Right atrium auricular region (tissue), 2 donors: Measurements from ENCODE around the gene PDE9A. TPM values are rescaled to one million over a fixed set of nuclear protein-coding genes. Genes with fewer than 3 reads are reported as not detected.

Experiments
- DNase-seq: peaks from one replicate; pipeline ENCODE4 v3.0.0-alpha.2; 2019; ENCODE audit warnings: low spot score
- H3K27ac ChIP-seq, 2 donors: fragments of 200-600 bp; sonication (generic); 1 replicate in 1 of 2; 2 replicates in 1 of 2; pipeline ENCODE4 v1.5.1; 2016 to 2019
- H3K27me3 ChIP-seq, 2 donors: fragments of 200-600 bp; sonication (generic); one replicate each; pipeline versions ENCODE4 v1.5.1 to v1.6.0; 2017 to 2019
- H3K36me3 ChIP-seq: fragments of 200-600 bp; sonication (generic); one replicate; pipeline ENCODE4 v1.5.1; 2016
- H3K4me1 ChIP-seq, 2 donors: fragments of 200-600 bp; sonication (generic); one replicate each; pipeline versions ENCODE4 v1.5.1 to v1.6.0; 2017 to 2019
- H3K4me3 ChIP-seq, 2 donors: fragments of 200-600 bp; sonication (generic); 1 replicate in 1 of 2; 2 replicates in 1 of 2; pipeline ENCODE4 v1.5.1; 2017 to 2019; ENCODE audit warnings: mild to moderate bottlenecking in 1 of 2, moderate library complexity in 1 of 2
- H3K9me3 ChIP-seq, 2 donors: fragments of 200-600 bp; sonication (generic); one replicate each; pipeline ENCODE4 v1.5.1; 2019
- CTCF ChIP-seq, 2 donors: fragments of 200-600 bp; sonication (generic); IDR thresholded peaks; one replicate each; pipeline ENCODE4 v1.5.1; 2019; ENCODE audit warnings: antibody characterized with exemption in 2 of 2
- total RNA-seq, 2 donors: library from RNA; depleted of rRNA; stranded (reverse); fragments of >200 nt; gene quantifications; one replicate each; pipeline ENCODE4 v1.1.0, GENCODE V29; 2016

PDE9A gene
- total RNA-seq, 2 donors from 2014 or later: 1.1 to 2.0 TPM

- no peaks in the 10 kb centered on the region for H3K36me3 ChIP-seq
- no peaks in the 10 kb centered on the region for H3K27me3 ChIP-seq
- H3K4me3 ChIP-seq: no peak overlapping the region
- H3K9me3 ChIP-seq: peaks cover 0 to 12% of the 10 kb centered on the region in 2 donors
- no peaks in the 10 kb centered on the region for H3K4me1 ChIP-seq
- TF ChIP-seq CTCF (IDR thresholded peaks at IDR 0.05): no peak
- no peak for DNase-seq
- H3K27ac ChIP-seq: no peak overlapping the region
Measured at GRCh38 chr21:42615924-42616323, 37.5 kb upstream of the PDE9A start.

GRCh38 chr21:42616446-42616845, 37.0 kb upstream of the PDE9A start:
- H3K4me3 ChIP-seq: no peak overlapping the region

GRCh38 chr21:42616941-42617340, 36.5 kb upstream of the PDE9A start:
- DNase-seq: no peak
- no peak for TF ChIP-seq CTCF (IDR thresholded peaks at IDR 0.05)
- Histone ChIP-seq H3K27me3 (no peaks in the 10 kb centered on the region), H3K4me1 (no peaks in the 10 kb centered on the region), H3K4me3 (no peak overlapping the region), H3K27ac (no peak overlapping the region), H3K9me3 (peaks cover 0 to 4% of the 10 kb centered on the region in 2 donors), H3K36me3 (no peaks in the 10 kb centered on the region)

More at GRCh38 chr21:42616446-42616845, 37.0 kb upstream of the PDE9A start:
- no peak for TF ChIP-seq CTCF (IDR thresholded peaks at IDR 0.05)
- DNase-seq: no peak
- Histone ChIP-seq H3K27me3 (no peaks in the 10 kb centered on the region), H3K27ac (no peak overlapping the region), H3K36me3 (no peaks in the 10 kb centered on the region), H3K9me3 (peaks cover 0 to 9% of the 10 kb centered on the region in 2 donors), H3K4me1 (no peaks in the 10 kb centered on the region)

- Histone ChIP-seq H3K36me3 (no peaks in the 10 kb centered on the region), H3K27ac (no peak overlapping the region), H3K4me3 (no peak overlapping the region), H3K4me1 (no peaks in the 10 kb centered on the region), H3K9me3 (no peaks in the 10 kb centered on the region), H3K27me3 (no peaks in the 10 kb centered on the region)
- DNase-seq: no peak
- no peak for TF ChIP-seq CTCF (IDR thresholded peaks at IDR 0.05)
Measured at GRCh38 chr21:42617486-42617885, 35.9 kb upstream of the PDE9A start.

- Histone ChIP-seq H3K9me3 (no peaks in the 10 kb centered on the region), H3K27me3 (no peaks in the 10 kb centered on the region), H3K4me3 (no peak overlapping the region), H3K4me1 (no peaks in the 10 kb centered on the region), H3K27ac (no peak overlapping the region), H3K36me3 (no peaks in the 10 kb centered on the region)
- TF ChIP-seq CTCF (IDR thresholded peaks at IDR 0.05): no peak
- no peak for DNase-seq
Measured at GRCh38 chr21:42618707-42619102, 34.7 kb upstream of the PDE9A start.

- no peaks in the 10 kb centered on the region for H3K27me3 ChIP-seq
- H3K9me3 ChIP-seq: no peaks in the 10 kb centered on the region
- TF ChIP-seq CTCF (IDR thresholded peaks at IDR 0.05): no peak
- H3K36me3 ChIP-seq: no peaks in the 10 kb centered on the region
- H3K4me1 ChIP-seq: no peaks in the 10 kb centered on the region
- H3K27ac ChIP-seq: no peak overlapping the region
- DNase-seq: no peak
- H3K4me3 ChIP-seq: no peak overlapping the region
Measured at GRCh38 chr21:42619166-42619565, 34.3 kb upstream of the PDE9A start.
